ENCODE measurements around the gene COL1A1.

GRCh38 chr17:50200457-50201275, 765 bp downstream of the COL1A1 start:
- TF ChIP-seq EZH2 (IDR thresholded peaks at IDR 0.05; ENCODE audit: low read length) (peak; percentile 51), CTCF (optimal IDR thresholded peaks at IDR 0.05 in 1 of 3, IDR thresholded peaks at IDR 0.05 in 1 of 3, conservative IDR thresholded peaks at IDR 0.05 in 1 of 3; ENCODE audit: extremely low read depth in 1 of 3, insufficient read depth in 2 of 3, low read length in 3 of 3) (peak; percentile 69 to 99 (median 93))

Measured in keratinocyte (primary cell).